Right lobe of liver (tissue), 6 donors: ENCODE measurements around the gene MAST3. TPM values are rescaled to one million over a fixed set of nuclear protein-coding genes. Genes with fewer than 3 reads are reported as not detected.

Source experiments
- ATAC-seq, 4 donors: fragments of 200-7000 bp; cut with Tn5 transposase; one replicate each; pipeline ENCODE4 v1.9.1; 2020; ENCODE audit warnings: mild to moderate bottlenecking in 4 of 4, moderate library complexity in 4 of 4
- DNase-seq, 3 donors: peaks; one replicate each; pipeline ENCODE4 v3.0.0-alpha.2; 2020
- H3K27ac ChIP-seq, 3 donors: fragments of 200-600 bp; one replicate each; pipeline ENCODE4 v1.8.0; 2022
- H3K27me3 ChIP-seq, 2 donors: fragments of 200-600 bp; one replicate each; pipeline ENCODE4 v1.8.0; 2022
- H3K36me3 ChIP-seq, 4 donors: fragments of 200-600 bp; sonication (generic) in 1 of 4; one replicate each; pipeline versions ENCODE4 v1.5.1 to v1.8.0; 2017 to 2022; ENCODE audit warnings: control low read depth in 1 of 4
- H3K4me1 ChIP-seq, 4 donors: fragments of 200-600 bp; sonication (generic) in 1 of 4; one replicate each; pipeline versions ENCODE4 v1.5.1 to v1.8.0; 2017 to 2022; ENCODE audit warnings: control low read depth in 1 of 4
- H3K4me3 ChIP-seq, 3 donors: fragments of 200-600 bp; one replicate each; pipeline ENCODE4 v1.8.0; 2022
- H3K9me3 ChIP-seq, 4 donors: fragments of 200-600 bp; sonication (generic) in 1 of 4; one replicate each; pipeline versions ENCODE4 v1.5.1 to v1.8.0; 2017 to 2022; ENCODE audit warnings: control low read depth in 1 of 4
- CTCF ChIP-seq, 4 donors: fragments of 200-600 bp in 3 of 4; fragments of 450-650 bp in 1 of 4; IDR thresholded peaks; one replicate each; pipeline versions ENCODE4 v1.5.1 to v1.8.0; 2016 to 2022; ENCODE audit warnings: antibody characterized with exemption in 4 of 4, mild to moderate bottlenecking in 2 of 4
- POLR2A ChIP-seq: fragments of 450-650 bp; IDR thresholded peaks from one replicate; pipeline ENCODE4 v1.6.1; 2017; ENCODE audit warnings: antibody characterized with exemption, mild to moderate bottlenecking
- WGBS: methylation state at CpG from one replicate; pipeline ENCODE4 v1.1.6; 2018; ENCODE audit warnings: low coverage, low lambda C conversion rate; ENCODE audit not compliant: insufficient coverage; ENCODE audit errors: missing lambda C conversion rate; 5-methylcytosine and 5-hydroxymethylcytosine counted together
- intact Hi-C, 2 donors: fragments of 100-400 bp; cut with DNase I; formaldehyde crosslinking; loops; one replicate each; pipeline versions ENCODE4 v1.11.2 to v1.14.1; 2022
- total RNA-seq, 6 experiments: library from RNA; depleted of rRNA in 2 of 6; stranded (reverse); fragments of >200 nt in 2 of 6; fragmentation: NEBNext Ultra II Directional in 3 of 6; extraction: Animal tissue kit (Norgen Biotek cat#: 25700) in 3 of 6; gene quantifications; one replicate each; pipeline versions ENCODE4 v1.1.0 to v1.2.4, GENCODE V29; 2016 to 2023
- donor health status: DM: no; HTN: yes; CAD: no.
- donor health status: DM: no; HTN: no; CAD: no.
- donor health status: DM: no; HTN: no; CAD: no.
- donor health status: DM: no; HTN: yes; CAD: no.
- donor health status: DM: no; HTN: yes; CAD: no.

MAST3 gene
- total RNA-seq, 6 experiments from 2014 or later = 8.0 to 17.9 (median 10.0) TPM

GRCh38 chr19:18173572-18174288 is 76.2 kb downstream of the MAST3 start, which contains the start of gene IFI30:
Gene IFI30, plus strand, starts transcription at chr19:18173813. Its CDS starts 29 bp downstream, at chr19:18173842.
- Histone ChIP-seq H3K36me3 (peaks cover 0 to 10% (median 1%) of the 10 kb centered on the region in 4 donors), H3K27ac (peak within 1 kb of the TSS; percentile 48 to 82 (median 70)), H3K27me3 (no peaks in the 10 kb centered on the region), H3K9me3 (no peaks in the 10 kb centered on the region), H3K4me3 (peak within 1 kb of the TSS; percentile 59 to 75 (median 72)), H3K4me1 (peaks cover 0 to 13% (median 2%) of the 10 kb centered on the region in 4 donors)
- intact Hi-C loops = no loop called here
- TF ChIP-seq POLR2A (peak; percentile 93), CTCF (IDR thresholded peaks at IDR 0.05) (no peak)
- ATAC-seq = peak; percentile 82 to 88 (median 88)
- DNase-seq = peak; percentile 89 to 94 (median 92)
- 0% methylated on average over 2 of the region's 47 CpGs for WGBS

GRCh38 chr19:18174983-18175382 is 77.4 kb downstream of the MAST3 start:
- ATAC-seq = no peak
- TF ChIP-seq CTCF (IDR thresholded peaks at IDR 0.05) (no peak), POLR2A (no peak)
- Histone ChIP-seq H3K4me3 (peak overlapping the region; percentile 59 to 75 (median 72)), H3K27me3 (no peaks in the 10 kb centered on the region), H3K4me1 (peaks cover 0 to 13% (median 2%) of the 10 kb centered on the region in 4 donors), H3K9me3 (no peaks in the 10 kb centered on the region), H3K27ac (peak overlapping the region in 2 of 3 donors; percentile 70 to 82), H3K36me3 (no peaks in the 10 kb centered on the region)
- 79% methylated on average over 4 of the region's 11 CpGs for WGBS
- intact Hi-C loops = no loop called here
- no peak for DNase-seq

GRCh38 chr19:18176367-18177310 is 79.1 kb downstream of the MAST3 start:
- no peak for DNase-seq
- Histone ChIP-seq H3K27ac (no peak overlapping the region), H3K4me3 (no peak overlapping the region), H3K27me3 (no peaks in the 10 kb centered on the region), H3K4me1 (peaks cover 0 to 13% (median 2%) of the 10 kb centered on the region in 4 donors), H3K36me3 (no peaks in the 10 kb centered on the region), H3K9me3 (no peaks in the 10 kb centered on the region)
- ATAC-seq = no peak
- TF ChIP-seq POLR2A (no peak), CTCF (IDR thresholded peaks at IDR 0.05) (no peak)
- WGBS = 82% methylated on average over 6 of the region's 19 CpGs
- intact Hi-C loops = no loop called here

GRCh38 chr19:18179957-18180356 is 82.4 kb downstream of the MAST3 start:
- Histone ChIP-seq H3K36me3 (no peaks in the 10 kb centered on the region), H3K27me3 (no peaks in the 10 kb centered on the region), H3K9me3 (no peaks in the 10 kb centered on the region), H3K4me3 (no peak overlapping the region), H3K4me1 (peaks cover 0 to 4% (median 0%) of the 10 kb centered on the region in 4 donors), H3K27ac (no peak overlapping the region)
- DNase-seq (no peak), ATAC-seq (no peak)
- TF ChIP-seq POLR2A = no peak
- TF ChIP-seq CTCF (IDR thresholded peaks at IDR 0.05) = no peak
- 72% methylated on average over 5 of the region's 5 CpGs for whole genome bisulfite sequencing
- intact Hi-C loops = no loop called here
